Transverse colon (tissue), 4 donors: ENCODE results near the gene ZNF264.

ENCODE experiments used
- CTCF ChIP-seq, 5 experiments: fragments of 200-600 bp in 3 of 5; fragments of 450-650 bp in 2 of 5; sonication (generic) in 3 of 5; IDR thresholded peaks; 1 replicate in 2 of 5; 2 replicates in 3 of 5; pipeline ENCODE4 v1.5.1; 2016 to 2017; ENCODE audit warnings: antibody characterized with exemption in 5 of 5, inconsistent platforms in 3 of 5, mild to moderate bottlenecking in 2 of 5, moderate library complexity in 1 of 5
- EP300 ChIP-seq: sonication (generic); formaldehyde crosslinking; IDR thresholded peaks from one replicate; pipeline ENCODE4 v1.6.1; 2017; ENCODE audit warnings: antibody characterized with exemption, low read depth
- POLR2A ChIP-seq: fragments of 450-650 bp; IDR thresholded peaks from one replicate; pipeline ENCODE4 v1.6.1; 2016; ENCODE audit warnings: antibody characterized with exemption, mild to moderate bottlenecking, moderate library complexity
- POLR2AphosphoS5 ChIP-seq, 3 donors: sonication (generic); formaldehyde crosslinking; IDR thresholded peaks; one replicate each; pipeline ENCODE4 v1.6.1; 2016; ENCODE audit warnings: antibody characterized with exemption in 3 of 3

- TF ChIP-seq CTCF (IDR thresholded peaks at IDR 0.05) (no peak), POLR2AphosphoS5 (IDR thresholded peaks at IDR 0.05) (no peak), POLR2A (no peak), EP300 (no peak)
Observed at GRCh38 chr19:57233207-57233606, 41.9 kb downstream of the ZNF264 start.
